Measurements from ENCODE around the gene ABHD10.

ABHD10 gene

GRCh38 chr3:111961461-111962164 lies 17.2 kb upstream of the ABHD10 start:
- Histone ChIP-seq H3K36me3 (ENCODE audit: control insufficient read depth in 5 of 5, insufficient read depth in 5 of 5, low read length in 5 of 5) (peaks cover 15 to 66% (median 48%) of the 10 kb centered on the region in 5 donors), H3K9me3 (ENCODE audit: control insufficient read depth in 5 of 5, low read length in 5 of 5) (no peaks in the 10 kb centered on the region), H3K27ac (ENCODE audit: low read depth, low read length) (peak overlapping the region; percentile 74), H3K27me3 (ENCODE audit: control insufficient read depth in 5 of 5, insufficient read depth in 4 of 5, low read length in 5 of 5) (no peaks in the 10 kb centered on the region), H3K4me1 (ENCODE audit: control insufficient read depth in 5 of 5, insufficient read depth in 5 of 5, low read length in 5 of 5) (peaks cover 0 to 17% (median 4%) of the 10 kb centered on the region in 5 donors), H3K9ac (ENCODE audit: low read length in 5 of 5) (no peak overlapping the region), H3K4me3 (ENCODE audit: low read depth in 1 of 5, low read length in 5 of 5) (no peak overlapping the region)

GRCh38 chr3:111963424-111963823 lies 15.4 kb upstream of the ABHD10 start:
- Histone ChIP-seq H3K4me3 (ENCODE audit: low read depth in 1 of 5, low read length in 5 of 5) (no peak overlapping the region), H3K27me3 (ENCODE audit: control insufficient read depth in 5 of 5, insufficient read depth in 4 of 5, low read length in 5 of 5) (no peaks in the 10 kb centered on the region), H3K27ac (ENCODE audit: low read depth, low read length) (peak overlapping the region; percentile 78), H3K36me3 (ENCODE audit: control insufficient read depth in 5 of 5, insufficient read depth in 5 of 5, low read length in 5 of 5) (peaks cover 19 to 72% (median 45%) of the 10 kb centered on the region in 5 donors), H3K9ac (ENCODE audit: low read length in 5 of 5) (peak overlapping the region in 2 of 5 donors; percentile 21 to 63), H3K4me1 (ENCODE audit: control insufficient read depth in 5 of 5, insufficient read depth in 5 of 5, low read length in 5 of 5) (peaks cover 0 to 14% (median 13%) of the 10 kb centered on the region in 5 donors), H3K9me3 (ENCODE audit: control insufficient read depth in 5 of 5, low read length in 5 of 5) (no peaks in the 10 kb centered on the region)

DNA sequence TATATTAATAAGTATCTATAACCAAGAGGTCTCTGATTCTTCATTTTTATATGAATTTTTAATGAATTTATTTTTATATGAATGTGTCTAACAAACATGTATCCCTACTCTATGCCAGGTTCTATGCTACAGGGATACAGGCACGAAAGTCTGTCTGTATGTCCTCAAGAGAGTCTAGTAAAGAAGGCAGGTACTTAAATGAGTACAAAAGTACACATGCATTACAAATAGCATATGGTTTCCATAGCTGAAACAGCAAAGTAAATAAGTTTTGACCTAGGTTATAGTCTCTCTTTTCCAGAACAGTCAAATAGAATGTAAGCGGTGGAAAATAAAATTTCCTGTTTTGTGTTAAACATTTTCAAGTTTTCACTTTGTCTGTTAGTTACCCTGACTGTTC lies 13.3 kb upstream of the ABHD10 start:
- Histone ChIP-seq H3K4me3 (ENCODE audit: low read depth in 1 of 5, low read length in 5 of 5) (no peak overlapping the region), H3K9ac (ENCODE audit: low read length in 5 of 5) (no peak overlapping the region), H3K36me3 (ENCODE audit: control insufficient read depth in 5 of 5, insufficient read depth in 5 of 5, low read length in 5 of 5) (peaks cover 14 to 79% (median 51%) of the 10 kb centered on the region in 5 donors), H3K27me3 (ENCODE audit: control insufficient read depth in 5 of 5, insufficient read depth in 4 of 5, low read length in 5 of 5) (no peaks in the 10 kb centered on the region), H3K9me3 (ENCODE audit: control insufficient read depth in 5 of 5, low read length in 5 of 5) (no peaks in the 10 kb centered on the region), H3K27ac (ENCODE audit: low read depth, low read length) (peak overlapping the region; percentile 80), H3K4me1 (ENCODE audit: control insufficient read depth in 5 of 5, insufficient read depth in 5 of 5, low read length in 5 of 5) (peaks cover 0 to 17% (median 13%) of the 10 kb centered on the region in 5 donors)

- Histone ChIP-seq H3K9ac (ENCODE audit: low read length in 5 of 5) (peak overlapping the region in 3 of 5 donors; percentile 20 to 62 (median 53)), H3K4me3 (ENCODE audit: low read depth in 1 of 5, low read length in 5 of 5) (no peak overlapping the region), H3K27ac (ENCODE audit: low read depth, low read length) (peak overlapping the region; percentile 80), H3K27me3 (ENCODE audit: control insufficient read depth in 5 of 5, insufficient read depth in 4 of 5, low read length in 5 of 5) (no peaks in the 10 kb centered on the region), H3K36me3 (ENCODE audit: control insufficient read depth in 5 of 5, insufficient read depth in 5 of 5, low read length in 5 of 5) (peaks cover 24 to 86% (median 62%) of the 10 kb centered on the region in 5 donors), H3K4me1 (ENCODE audit: control insufficient read depth in 5 of 5, insufficient read depth in 5 of 5, low read length in 5 of 5) (peaks cover 0 to 17% (median 13%) of the 10 kb centered on the region in 5 donors), H3K9me3 (ENCODE audit: control insufficient read depth in 5 of 5, low read length in 5 of 5) (no peaks in the 10 kb centered on the region)
Measured at GRCh38 chr3:111967068-111967467, 11.8 kb upstream of the ABHD10 start.

- Histone ChIP-seq H3K36me3 (ENCODE audit: control insufficient read depth in 5 of 5, insufficient read depth in 5 of 5, low read length in 5 of 5) (peaks cover 24 to 87% (median 61%) of the 10 kb centered on the region in 5 donors), H3K27ac (ENCODE audit: low read depth, low read length) (peak overlapping the region; percentile 80)
Measured at GRCh38 chr3:111967651-111968274, 11.1 kb upstream of the ABHD10 start.

GRCh38 chr3:111968319-111969054 lies 10.3 kb upstream of the ABHD10 start:
- no peak overlapping the region for H3K4me3 ChIP-seq (ENCODE audit: low read depth in 1 of 5, low read length in 5 of 5)
- H3K9ac ChIP-seq (ENCODE audit: low read length in 5 of 5): no peak overlapping the region
- H3K27me3 ChIP-seq (ENCODE audit: control insufficient read depth in 5 of 5, insufficient read depth in 4 of 5, low read length in 5 of 5): no peaks in the 10 kb centered on the region
- H3K4me1 ChIP-seq (ENCODE audit: control insufficient read depth in 5 of 5, insufficient read depth in 5 of 5, low read length in 5 of 5): peaks cover 0 to 17% (median 13%) of the 10 kb centered on the region in 5 donors
- H3K36me3 ChIP-seq (ENCODE audit: control insufficient read depth in 5 of 5, insufficient read depth in 5 of 5, low read length in 5 of 5): peaks cover 24 to 82% (median 60%) of the 10 kb centered on the region in 5 donors
- peak overlapping the region; percentile 12 for H3K27ac ChIP-seq (ENCODE audit: low read depth, low read length)
- no peaks in the 10 kb centered on the region for H3K9me3 ChIP-seq (ENCODE audit: control insufficient read depth in 5 of 5, low read length in 5 of 5)

More at GRCh38 chr3:111967651-111968274, 11.1 kb upstream of the ABHD10 start:
- no peak overlapping the region for H3K4me3 ChIP-seq (ENCODE audit: low read depth in 1 of 5, low read length in 5 of 5)
- peaks cover 0 to 17% (median 13%) of the 10 kb centered on the region in 5 donors for H3K4me1 ChIP-seq (ENCODE audit: control insufficient read depth in 5 of 5, insufficient read depth in 5 of 5, low read length in 5 of 5)
- H3K9me3 ChIP-seq (ENCODE audit: control insufficient read depth in 5 of 5, low read length in 5 of 5): no peaks in the 10 kb centered on the region
- peak overlapping the region in 2 of 5 donors; percentile 20 to 53 for H3K9ac ChIP-seq (ENCODE audit: low read length in 5 of 5)
- no peaks in the 10 kb centered on the region for H3K27me3 ChIP-seq (ENCODE audit: control insufficient read depth in 5 of 5, insufficient read depth in 4 of 5, low read length in 5 of 5)

- H3K27ac ChIP-seq (ENCODE audit: low read depth, low read length): no peak overlapping the region
- H3K9me3 ChIP-seq (ENCODE audit: control insufficient read depth in 5 of 5, low read length in 5 of 5): no peaks in the 10 kb centered on the region
- H3K4me3 ChIP-seq (ENCODE audit: low read depth in 1 of 5, low read length in 5 of 5): no peak overlapping the region
- H3K36me3 ChIP-seq (ENCODE audit: control insufficient read depth in 5 of 5, insufficient read depth in 5 of 5, low read length in 5 of 5): peaks cover 29 to 80% (median 64%) of the 10 kb centered on the region in 5 donors
- H3K27me3 ChIP-seq (ENCODE audit: control insufficient read depth in 5 of 5, insufficient read depth in 4 of 5, low read length in 5 of 5): no peaks in the 10 kb centered on the region
- peaks cover 0 to 17% (median 13%) of the 10 kb centered on the region in 5 donors for H3K4me1 ChIP-seq (ENCODE audit: control insufficient read depth in 5 of 5, insufficient read depth in 5 of 5, low read length in 5 of 5)
- H3K9ac ChIP-seq (ENCODE audit: low read length in 5 of 5): peak overlapping the region in 1 of 5 donors; percentile 24
Measured at GRCh38 chr3:111970376-111970775, 8.4 kb upstream of the ABHD10 start.

- H3K9me3 ChIP-seq (ENCODE audit: control insufficient read depth in 5 of 5, low read length in 5 of 5): no peaks in the 10 kb centered on the region
- no peak overlapping the region for H3K27ac ChIP-seq (ENCODE audit: low read depth, low read length)
- H3K9ac ChIP-seq (ENCODE audit: low read length in 5 of 5): peak overlapping the region in 1 of 5 donors; percentile 7
- no peak overlapping the region for H3K4me3 ChIP-seq (ENCODE audit: low read depth in 1 of 5, low read length in 5 of 5)
- H3K4me1 ChIP-seq (ENCODE audit: control insufficient read depth in 5 of 5, insufficient read depth in 5 of 5, low read length in 5 of 5): peaks cover 0 to 14% (median 8%) of the 10 kb centered on the region in 5 donors
- peaks cover 29 to 68% (median 52%) of the 10 kb centered on the region in 5 donors for H3K36me3 ChIP-seq (ENCODE audit: control insufficient read depth in 5 of 5, insufficient read depth in 5 of 5, low read length in 5 of 5)
- no peaks in the 10 kb centered on the region for H3K27me3 ChIP-seq (ENCODE audit: control insufficient read depth in 5 of 5, insufficient read depth in 4 of 5, low read length in 5 of 5)
Measured at GRCh38 chr3:111971533-111972130, 7.2 kb upstream of the ABHD10 start.

GRCh38 chr3:111972891-111973290 lies 5.9 kb upstream of the ABHD10 start:
- H3K9ac ChIP-seq (ENCODE audit: low read length in 5 of 5): no peak overlapping the region
- no peak overlapping the region for H3K27ac ChIP-seq (ENCODE audit: low read depth, low read length)
- no peaks in the 10 kb centered on the region for H3K9me3 ChIP-seq (ENCODE audit: control insufficient read depth in 5 of 5, low read length in 5 of 5)
- peaks cover 28 to 62% (median 52%) of the 10 kb centered on the region in 5 donors for H3K36me3 ChIP-seq (ENCODE audit: control insufficient read depth in 5 of 5, insufficient read depth in 5 of 5, low read length in 5 of 5)
- H3K4me3 ChIP-seq (ENCODE audit: low read depth in 1 of 5, low read length in 5 of 5): no peak overlapping the region
- no peaks in the 10 kb centered on the region for H3K27me3 ChIP-seq (ENCODE audit: control insufficient read depth in 5 of 5, insufficient read depth in 4 of 5, low read length in 5 of 5)
- peaks cover 0 to 4% (median 0%) of the 10 kb centered on the region in 5 donors for H3K4me1 ChIP-seq (ENCODE audit: control insufficient read depth in 5 of 5, insufficient read depth in 5 of 5, low read length in 5 of 5)

Measured in subcutaneous abdominal adipose tissue (tissue), 5 donors.